Amniotic epithelial cell (primary cell): ENCODE results near the gene ABCB1.

Experiments used
- DNase-seq: peaks from one replicate; pipeline ENCODE4 v3.0.0-alpha.2; 2010; ENCODE audit warnings: low read depth

ABCB1 gene

DNA sequence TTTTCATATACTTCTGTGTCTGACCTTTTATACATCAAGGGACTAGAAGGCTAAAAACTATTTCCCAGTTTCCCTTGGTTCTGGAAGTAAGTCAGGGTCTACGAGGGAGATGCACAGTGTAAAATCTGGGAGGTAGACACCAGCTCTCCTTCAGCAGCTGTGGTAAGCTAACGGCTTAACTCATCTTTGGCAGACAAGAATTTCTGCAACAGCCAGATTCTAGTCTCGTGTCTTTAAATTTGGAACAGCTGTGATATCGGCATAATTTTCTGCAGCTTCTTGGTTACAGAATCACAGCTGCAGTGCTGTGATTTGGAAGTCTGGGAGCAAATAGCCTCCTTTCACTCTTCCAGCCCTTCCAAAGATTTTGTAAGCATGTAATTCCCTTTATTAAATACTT is 87.8 kb downstream of the ABCB1 start:
- DNase-seq, result no peak

- no peak for DNase-seq
These were observed 89.2 kb downstream of the ABCB1 start for GRCh38 chr7:87511510-87511909.

GRCh38 chr7:87510411-87510875 is 90.2 kb downstream of the ABCB1 start:
- DNase-seq, result no peak

DNA sequence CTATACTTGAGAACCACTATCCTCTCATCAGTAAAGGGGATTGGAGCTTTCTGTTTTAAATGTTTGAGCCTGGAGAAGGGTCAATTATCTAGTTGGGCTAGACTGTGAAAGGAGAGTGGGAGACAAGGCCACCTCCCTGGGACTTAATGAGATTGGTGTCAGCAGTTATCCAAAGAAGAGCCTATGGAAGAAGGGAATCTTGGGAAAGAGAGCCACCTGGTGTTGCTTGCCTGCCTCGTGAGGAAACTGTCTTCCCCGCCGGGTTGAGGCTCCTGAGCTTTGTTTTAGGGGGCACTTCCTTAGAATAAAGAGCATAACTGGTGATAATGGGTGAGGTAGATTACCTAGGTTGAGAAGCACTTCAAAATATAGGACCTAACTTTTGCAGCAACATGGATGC is 93.2 kb downstream of the ABCB1 start:
- no peak for DNase-seq

- DNase-seq, result peak; percentile 11
These were observed 94.2 kb downstream of the ABCB1 start for GRCh38 chr7:87506246-87507180.

- no peak for DNase-seq
These were observed 95.0 kb downstream of the ABCB1 start for GRCh38 chr7:87505557-87506245.

DNA sequence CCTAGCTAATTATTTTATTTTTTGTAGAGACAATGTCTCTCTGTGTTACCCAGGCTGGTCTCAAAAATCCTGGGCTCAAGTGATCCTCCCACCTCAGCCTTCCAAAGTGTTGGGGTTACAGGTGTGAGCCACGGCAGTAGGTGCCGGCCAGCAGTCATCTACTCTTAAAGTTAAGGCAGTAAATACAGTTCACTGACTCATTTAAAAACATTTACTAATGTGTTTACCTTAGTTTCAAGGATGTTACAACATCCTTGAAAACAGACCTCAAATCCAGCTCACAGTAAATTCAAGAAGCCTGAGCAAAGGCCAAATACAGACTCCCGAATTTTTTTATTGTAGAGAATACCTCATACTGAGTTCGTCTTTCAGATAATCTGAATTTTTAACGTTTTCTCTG is 95.6 kb downstream of the ABCB1 start:
- DNase-seq, result peak; percentile 14

DNA sequence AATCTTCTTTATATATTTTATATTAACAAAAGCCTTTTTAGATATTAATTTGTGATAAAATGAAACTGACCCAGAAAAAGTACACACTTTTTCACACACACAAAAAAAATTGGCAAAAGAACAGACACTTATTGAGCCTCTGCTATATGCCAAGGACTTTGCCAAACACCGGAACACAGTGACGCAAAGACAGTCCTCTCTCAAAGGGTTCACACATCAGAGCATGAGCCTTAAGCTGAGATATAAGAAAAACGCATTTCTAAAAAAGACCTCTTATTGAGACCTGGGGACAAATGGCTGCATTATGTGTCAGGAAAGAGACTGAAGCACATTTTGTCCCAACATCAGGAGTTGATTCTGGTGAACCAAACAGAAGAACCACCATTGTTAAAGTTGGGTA is 101.2 kb downstream of the ABCB1 start:
- no peak for DNase-seq

DNA sequence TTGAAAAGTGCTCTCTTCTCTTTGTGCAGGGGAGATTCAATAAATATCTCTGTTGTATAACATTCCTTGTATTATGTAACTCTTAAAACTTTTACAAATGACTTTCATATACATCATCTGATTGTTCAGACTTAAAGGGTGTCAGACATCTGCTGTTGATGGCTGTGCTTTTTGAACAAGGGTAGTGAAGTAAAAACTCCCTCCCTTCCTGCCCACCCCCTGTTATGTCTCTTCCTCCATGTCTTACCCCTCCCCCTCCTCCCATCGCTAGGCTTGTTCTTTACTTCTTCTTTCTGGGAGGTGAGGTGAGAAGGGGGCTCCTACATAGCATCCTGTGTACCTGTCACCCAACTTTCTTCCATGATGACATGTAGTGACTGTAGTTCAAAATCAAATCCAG is 101.8 kb downstream of the ABCB1 start:
- no peak for DNase-seq

- no peak for DNase-seq
These were observed 103.2 kb downstream of the ABCB1 start for GRCh38 chr7:87497482-87497881.

DNA sequence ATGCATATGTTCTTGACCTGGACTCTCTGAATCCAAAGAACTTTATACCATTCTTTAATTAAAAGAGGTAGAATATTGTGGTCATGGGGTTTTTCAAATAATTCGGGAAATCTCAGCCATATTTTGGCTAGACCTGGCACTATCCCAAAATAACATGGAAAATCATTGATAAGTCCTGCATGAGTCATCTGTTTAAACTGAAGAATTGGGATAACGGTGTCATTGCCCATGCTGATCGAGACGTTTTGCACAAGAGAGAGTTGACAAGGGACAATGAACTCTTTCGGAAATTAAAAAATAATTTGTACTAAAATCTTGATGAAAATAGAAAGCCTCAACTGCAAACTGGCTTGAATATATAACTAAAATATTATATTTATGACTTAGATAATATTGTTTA is 105.3 kb downstream of the ABCB1 start:
- DNase-seq, result no peak

GRCh38 chr7:87494454-87494853 is 106.2 kb downstream of the ABCB1 start:
- no peak for DNase-seq

DNA sequence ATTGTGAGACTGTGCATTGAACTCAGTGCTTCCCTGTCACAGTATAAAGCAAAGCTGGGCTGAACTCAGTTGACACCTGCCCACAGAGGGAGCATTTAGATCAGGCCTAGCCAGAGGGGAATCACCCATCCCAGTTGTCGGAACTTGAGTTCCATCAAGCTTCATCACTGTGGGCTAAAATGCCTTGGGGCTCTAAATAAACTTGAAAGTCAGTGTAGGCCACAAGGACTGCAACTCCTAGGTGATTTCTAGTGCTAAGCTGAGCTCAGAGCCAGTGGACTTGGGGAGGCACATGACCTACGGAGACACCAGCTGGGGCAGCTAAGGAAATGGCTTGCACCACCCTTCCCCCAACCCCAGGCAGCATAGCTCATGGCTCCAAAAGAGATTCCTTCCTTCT is 117.6 kb downstream of the ABCB1 start:
- no peak for DNase-seq

GRCh38 chr7:87482115-87482514 is 118.6 kb downstream of the ABCB1 start:
- DNase-seq, result no peak

DNA sequence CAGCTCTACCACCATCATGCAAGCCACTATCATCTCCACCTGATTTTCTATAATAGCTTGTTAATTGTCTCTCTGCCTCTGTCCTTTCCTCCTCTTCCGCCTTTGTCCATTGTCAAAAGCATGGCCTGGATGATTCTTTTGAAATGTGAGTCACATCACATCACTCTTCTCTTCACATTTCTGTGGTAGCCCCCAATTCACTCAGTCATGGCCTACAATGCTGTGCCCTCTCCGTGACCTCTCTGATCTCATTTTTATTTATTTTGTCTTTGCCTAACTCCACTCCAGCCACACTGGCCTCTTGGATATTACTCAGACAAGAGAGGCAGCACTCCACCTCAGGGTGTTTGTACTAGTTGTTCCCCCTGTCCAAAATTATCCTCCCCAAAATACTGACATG is 120.3 kb downstream of the ABCB1 start:
- peak; percentile 13 for DNase-seq

- DNase-seq, result peak; percentile 1
These were observed 120.7 kb downstream of the ABCB1 start for GRCh38 chr7:87479951-87480350.

GRCh38 chr7:87476179-87476557 is 124.5 kb downstream of the ABCB1 start:
- no peak for DNase-seq

DNA sequence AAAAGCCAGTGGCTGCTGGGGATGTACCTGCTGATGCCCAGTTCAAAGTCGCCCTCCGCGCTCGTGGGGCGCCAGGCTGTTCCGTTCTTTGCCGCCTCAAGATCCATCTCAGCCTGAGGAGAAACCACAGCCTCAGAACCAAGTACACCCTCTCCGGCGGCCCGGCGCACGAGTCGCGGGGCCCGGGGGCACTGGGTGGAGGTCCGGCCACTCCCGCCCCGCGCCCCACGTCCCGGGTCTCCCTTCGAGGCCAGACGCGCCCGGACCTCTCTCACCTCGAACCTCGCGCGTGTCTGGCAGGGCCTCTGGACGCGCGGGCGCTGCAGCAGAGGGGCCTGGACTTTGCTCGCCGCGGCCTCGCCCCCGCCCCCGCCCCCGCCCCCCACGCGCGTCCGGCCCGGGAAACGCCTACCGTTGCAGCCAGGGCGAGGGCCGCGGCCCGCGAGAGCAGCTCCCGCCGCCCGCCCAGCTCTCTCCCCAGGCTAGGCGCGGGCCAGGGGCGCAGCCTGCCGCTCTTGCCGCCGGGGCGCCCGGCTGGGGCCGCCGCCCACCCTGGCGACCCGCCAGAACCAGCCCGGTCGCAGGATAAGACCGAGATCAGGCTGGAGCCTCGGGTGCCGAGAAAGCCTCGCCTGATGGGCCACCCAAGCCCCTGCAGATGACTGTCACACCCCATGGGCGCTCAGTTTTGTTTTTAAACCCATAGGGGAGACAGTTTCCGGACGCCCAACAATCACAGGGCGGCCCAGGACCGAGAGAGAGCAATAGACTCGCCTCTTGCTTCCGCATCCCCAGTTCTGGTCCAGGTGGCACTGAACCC is 125.1 kb downstream of the ABCB1 start, which contains the start of gene ABCB4:
Gene ABCB4 (minus strand): TSS at position 322 of the 820 bp plus-strand sequence. CDS start 215 bp downstream, at position 107.
- no peak for DNase-seq

DNA sequence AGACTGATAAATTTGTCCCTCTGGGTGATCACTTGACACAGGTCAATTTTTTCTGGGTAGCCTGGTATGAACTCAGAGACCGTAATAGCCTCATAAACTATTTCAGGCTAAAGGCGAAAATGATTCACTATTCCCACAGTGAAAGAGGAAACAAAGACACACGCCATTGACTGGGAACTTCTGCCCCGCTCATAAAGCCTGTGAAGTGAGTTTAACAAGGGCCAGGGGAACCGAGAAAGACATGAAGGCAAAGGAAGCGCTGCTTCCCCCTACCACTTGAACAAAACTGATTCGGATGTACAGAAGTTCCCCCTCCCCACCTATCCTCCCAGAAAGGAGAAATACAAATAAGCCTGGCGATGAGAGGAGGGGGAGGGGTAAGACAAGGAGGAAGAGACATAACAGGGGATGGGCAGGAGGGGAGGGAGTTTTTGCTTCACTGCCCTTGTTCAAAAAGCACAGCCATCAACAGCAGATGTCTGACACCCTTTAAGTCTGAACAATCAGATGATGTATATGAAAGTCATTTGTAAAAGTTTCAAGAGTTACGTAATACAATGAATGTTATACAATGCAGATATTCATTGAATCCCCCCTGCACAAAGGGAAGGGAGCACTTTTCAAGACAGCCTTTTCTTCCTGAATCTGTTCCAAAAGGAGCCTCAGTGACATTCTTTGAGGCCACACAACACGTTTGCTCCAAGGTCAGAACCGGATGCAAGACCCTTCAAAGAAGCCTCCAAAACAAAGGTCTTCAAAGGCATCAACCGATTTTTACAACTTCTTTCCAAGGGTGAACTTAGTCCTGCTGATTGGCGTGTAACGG is 125.9 kb downstream of the ABCB1 start:
- DNase-seq, result peak; percentile 14

GRCh38 chr7:87473986-87474385 is 126.7 kb downstream of the ABCB1 start:
- no peak for DNase-seq

GRCh38 chr7:87473192-87473591 is 127.5 kb downstream of the ABCB1 start:
- DNase-seq, result no peak
